ENCODE data around the gene CCDC121.

The CCDC121 gene

DNA sequence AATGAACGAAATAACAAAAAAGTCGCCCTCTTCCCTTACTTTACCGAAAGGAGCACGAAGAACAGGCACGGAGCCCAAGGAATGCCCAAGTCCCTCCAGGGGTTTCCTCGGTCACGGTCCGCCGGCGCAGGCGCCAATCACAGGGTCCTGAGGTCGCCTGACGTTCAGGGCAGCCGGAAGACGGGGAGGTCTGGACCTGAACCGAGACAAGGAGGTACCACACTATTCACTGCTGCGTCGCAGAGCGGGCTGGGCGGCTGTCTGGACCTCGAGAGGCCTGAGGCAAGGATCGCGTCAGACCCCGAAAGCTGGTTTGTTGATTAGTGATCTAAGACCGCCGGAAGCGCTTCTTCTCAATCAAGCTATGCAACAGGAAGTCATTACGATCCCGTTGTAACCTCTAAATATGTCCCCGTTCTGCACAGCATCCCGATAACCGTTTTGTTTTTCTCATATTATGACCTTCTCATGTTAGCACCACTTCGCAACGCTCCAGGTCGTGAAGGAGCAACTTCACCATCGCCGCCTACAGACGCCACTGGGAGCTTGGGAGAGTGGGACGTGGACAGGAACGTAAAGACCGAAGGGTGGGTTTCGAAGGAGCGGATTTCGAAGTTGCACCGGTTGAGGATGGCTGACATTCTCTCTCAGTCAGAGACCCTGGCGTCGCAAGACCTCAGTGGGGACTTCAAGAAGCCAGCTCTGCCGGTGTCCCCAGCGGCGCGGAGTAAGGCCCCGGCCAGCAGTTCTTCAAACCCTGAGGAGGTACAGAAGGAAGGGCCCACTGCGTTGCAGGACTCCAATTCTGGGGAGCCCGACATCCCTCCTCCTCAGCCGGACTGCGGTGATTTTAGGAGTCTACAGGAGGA, 34.7 kb upstream of the CCDC121 start, which contains the start of the genes SLC4A1AP and SUPT7L:
Gene SLC4A1AP (plus strand): TSS at position 605 of the 869 bp plus-strand sequence. CDS start 26 bp downstream, at position 631.
Gene SUPT7L (minus strand): TSS at position 330 of the 869 bp plus-strand sequence. CDS start 1,422 bp downstream, outside the sequence.
- Histone ChIP-seq H3F3A (ENCODE audit: insufficient read depth) (0 out of 2 replicates have a peak, but pooled peaks cover 7% of the 10 kb centered on the region), H2AFZ (ENCODE audit: low read depth, low read length, severe bottlenecking) (peak within 1 kb of the TSS; percentile 98), H3K79me2 (ENCODE audit: insufficient read depth, low read length) (peaks cover 35% of the 10 kb centered on the region), H3K9ac (ENCODE audit: low read length) (peak within 1 kb of the TSS; percentile 63), H3K27me3 (ENCODE audit: low read length) (no peaks in the 10 kb centered on the region), H4K20me1 (ENCODE audit: low read depth, low read length) (no peaks in the 10 kb centered on the region), H3K4me3 (ENCODE audit: insufficient read depth, low read length, poor library complexity, severe bottlenecking) (peak within 1 kb of the TSS; percentile 89), H3K4me2 (ENCODE audit: low read depth, low read length, poor library complexity, severe bottlenecking) (peak within 1 kb of the TSS; percentile 88), H3K27ac (ENCODE audit: low read depth, low read length) (peak within 1 kb of the TSS; percentile 82), H3K9me3 (ENCODE audit: insufficient read depth, low read length) (no peaks in the 10 kb centered on the region), H3K9me2 (replicated peaks; ENCODE audit: insufficient read depth, low read length) (no peaks in the 10 kb centered on the region), H3K36me3 (ENCODE audit: low read length) (peaks cover 22% of the 10 kb centered on the region; the same call in 1 of the 2 replicates)
- no peak for TF ChIP-seq EZH2phosphoT487 (conservative IDR thresholded peaks at IDR 0.05; ENCODE audit: low read length)
- TF ChIP-seq, protein P1, sequence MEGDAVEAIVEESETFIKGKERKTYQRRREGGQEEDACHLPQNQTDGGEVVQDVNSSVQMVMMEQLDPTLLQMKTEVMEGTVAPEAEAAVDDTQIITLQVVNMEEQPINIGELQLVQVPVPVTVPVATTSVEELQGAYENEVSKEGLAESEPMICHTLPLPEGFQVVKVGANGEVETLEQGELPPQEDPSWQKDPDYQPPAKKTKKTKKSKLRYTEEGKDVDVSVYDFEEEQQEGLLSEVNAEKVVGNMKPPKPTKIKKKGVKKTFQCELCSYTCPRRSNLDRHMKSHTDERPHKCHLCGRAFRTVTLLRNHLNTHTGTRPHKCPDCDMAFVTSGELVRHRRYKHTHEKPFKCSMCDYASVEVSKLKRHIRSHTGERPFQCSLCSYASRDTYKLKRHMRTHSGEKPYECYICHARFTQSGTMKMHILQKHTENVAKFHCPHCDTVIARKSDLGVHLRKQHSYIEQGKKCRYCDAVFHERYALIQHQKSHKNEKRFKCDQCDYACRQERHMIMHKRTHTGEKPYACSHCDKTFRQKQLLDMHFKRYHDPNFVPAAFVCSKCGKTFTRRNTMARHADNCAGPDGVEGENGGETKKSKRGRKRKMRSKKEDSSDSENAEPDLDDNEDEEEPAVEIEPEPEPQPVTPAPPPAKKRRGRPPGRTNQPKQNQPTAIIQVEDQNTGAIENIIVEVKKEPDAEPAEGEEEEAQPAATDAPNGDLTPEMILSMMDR (IDR thresholded peaks at IDR 0.05; ENCODE audit: insufficient read depth, low read length, poor library complexity, severe bottlenecking), result no peak

DNA sequence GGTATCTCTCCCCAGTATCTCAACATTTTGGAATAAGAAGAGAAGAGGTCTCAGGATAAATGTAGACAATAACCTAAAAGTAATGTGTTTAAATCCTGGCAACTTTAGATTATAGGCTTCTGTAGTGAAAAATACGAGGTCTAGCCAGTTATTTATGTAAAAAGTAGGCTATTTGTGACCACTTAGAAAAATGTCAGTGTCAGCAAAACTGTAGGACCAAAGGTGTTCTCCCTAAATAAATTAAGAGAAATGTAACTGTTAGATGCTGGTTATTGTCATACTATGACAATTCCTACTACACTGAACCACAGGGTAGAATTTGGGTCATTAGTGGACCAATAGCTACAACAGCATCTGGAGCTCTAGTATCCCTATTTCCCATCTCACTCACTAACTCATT, 32.6 kb upstream of the CCDC121 start:
- Histone ChIP-seq H3K79me2 (ENCODE audit: insufficient read depth, low read length) (peaks cover 35% of the 10 kb centered on the region), H3K4me2 (ENCODE audit: low read depth, low read length, poor library complexity, severe bottlenecking) (no peak overlapping the region)

DNA sequence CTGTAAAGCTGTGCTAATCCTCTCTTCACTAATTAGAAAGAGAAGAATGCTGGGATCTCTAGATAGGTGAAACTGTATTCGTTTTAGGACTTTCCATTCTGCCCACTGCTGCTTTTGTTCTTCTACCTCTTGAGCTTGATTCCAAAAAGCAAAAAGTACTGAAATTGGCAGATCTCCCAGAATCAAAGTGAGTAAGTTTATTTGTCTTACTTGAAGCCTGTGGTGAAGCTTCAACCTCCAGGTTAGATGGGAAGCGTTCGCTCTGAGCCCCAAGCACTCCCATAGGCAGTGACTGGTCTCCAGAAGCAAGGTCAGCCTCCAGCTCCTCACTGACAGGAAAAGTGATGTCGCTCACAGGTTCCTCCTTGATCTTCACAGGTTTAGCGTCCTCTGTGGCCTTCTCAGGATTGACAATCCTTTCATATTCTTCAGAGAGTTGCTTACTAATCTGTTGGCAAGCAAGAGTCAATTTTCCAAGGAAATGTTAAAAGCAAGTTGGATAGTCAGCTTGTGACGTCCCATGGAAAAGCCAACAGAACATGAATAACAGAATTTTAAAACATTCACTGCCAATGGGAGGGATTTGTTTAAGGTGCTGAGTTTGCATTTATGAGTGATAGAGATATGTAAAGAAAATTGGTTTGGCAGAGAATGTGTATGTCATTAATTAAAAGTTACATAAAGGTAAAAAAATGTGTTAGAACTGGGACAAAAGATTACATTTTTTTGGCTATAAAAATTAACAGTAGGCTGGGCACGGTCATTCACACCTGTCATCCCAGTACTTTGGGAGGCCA, 26.5 kb upstream of the CCDC121 start:
- TF ChIP-seq EZH2phosphoT487 (conservative IDR thresholded peaks at IDR 0.05; ENCODE audit: low read length), result no peak
- TF ChIP-seq, protein P1 (IDR thresholded peaks at IDR 0.05; ENCODE audit: insufficient read depth, low read length, poor library complexity, severe bottlenecking), result no peak
- Histone ChIP-seq H3F3A (ENCODE audit: insufficient read depth) (0 out of 2 replicates have a peak, but pooled peaks cover 3% of the 10 kb centered on the region), H3K27me3 (ENCODE audit: low read length) (no peaks in the 10 kb centered on the region), H3K27ac (ENCODE audit: low read depth, low read length) (no peak overlapping the region), H2AFZ (ENCODE audit: low read depth, low read length, severe bottlenecking) (no peak overlapping the region), H3K79me2 (ENCODE audit: insufficient read depth, low read length) (no peaks in the 10 kb centered on the region; the same call in 1 of the 2 replicates), H4K20me1 (ENCODE audit: low read depth, low read length) (no peaks in the 10 kb centered on the region), H3K9me3 (ENCODE audit: insufficient read depth, low read length) (no peaks in the 10 kb centered on the region), H3K4me2 (ENCODE audit: low read depth, low read length, poor library complexity, severe bottlenecking) (no peak overlapping the region), H3K36me3 (ENCODE audit: low read length) (peaks cover 14% of the 10 kb centered on the region; the same call in 1 of the 2 replicates), H3K9ac (ENCODE audit: low read length) (no peak overlapping the region), H3K4me3 (ENCODE audit: insufficient read depth, low read length, poor library complexity, severe bottlenecking) (no peak overlapping the region), H3K9me2 (replicated peaks; ENCODE audit: insufficient read depth, low read length) (no peaks in the 10 kb centered on the region)

More for the DNA sequence above, 32.6 kb upstream of the CCDC121 start:
- 0 out of 2 replicates have a peak, but pooled peaks cover 3% of the 10 kb centered on the region for H3F3A ChIP-seq (ENCODE audit: insufficient read depth)
- no peak overlapping the region for H2AFZ ChIP-seq (ENCODE audit: low read depth, low read length, severe bottlenecking)
- H4K20me1 ChIP-seq (ENCODE audit: low read depth, low read length), result no peaks in the 10 kb centered on the region
- TF ChIP-seq EZH2phosphoT487 (conservative IDR thresholded peaks at IDR 0.05; ENCODE audit: low read length), result no peak
- TF ChIP-seq, protein P1 (IDR thresholded peaks at IDR 0.05; ENCODE audit: insufficient read depth, low read length, poor library complexity, severe bottlenecking), result no peak
- H3K9ac ChIP-seq (ENCODE audit: low read length), result no peak overlapping the region
- H3K9me2 ChIP-seq (replicated peaks; ENCODE audit: insufficient read depth, low read length), result no peaks in the 10 kb centered on the region
- no peak overlapping the region for H3K4me3 ChIP-seq (ENCODE audit: insufficient read depth, low read length, poor library complexity, severe bottlenecking)
- peaks cover 17% of the 10 kb centered on the region; the same call in 1 of the 2 replicates for H3K36me3 ChIP-seq (ENCODE audit: low read length)
- no peaks in the 10 kb centered on the region for H3K27me3 ChIP-seq (ENCODE audit: low read length)
- H3K9me3 ChIP-seq (ENCODE audit: insufficient read depth, low read length), result no peaks in the 10 kb centered on the region
- H3K27ac ChIP-seq (ENCODE audit: low read depth, low read length), result no peak overlapping the region

Measured in SU-DHL-6 (cell line).